Kidney (tissue), 14 donors: ENCODE measurements around the gene TMEM130. TPM values are rescaled to one million over a fixed set of nuclear protein-coding genes. Genes with fewer than 3 reads are reported as not detected.

ENCODE experiments used
- DNase-seq, 5 donors: peaks; one replicate each; pipeline ENCODE4 v3.0.0-alpha.2; 2013 to 2020
- FAIRE-seq: peaks from 2 replicates; lab custom pipeline; 2012; peaks lifted over from hg19 to GRCh38; lab: Jason Lieb, UNC
- H3K27ac ChIP-seq, 2 donors: one replicate each; pipeline ENCODE4 v1.7.0; 2013; ENCODE audit warnings: low read depth in 2 of 2, low read length in 2 of 2, inconsistent platforms in 1 of 2
- H3K27me3 ChIP-seq: one replicate; pipeline ENCODE4 v1.7.1; 2013; ENCODE audit warnings: low read length, inconsistent platforms; ENCODE audit not compliant: control insufficient read depth, insufficient read depth
- H3K36me3 ChIP-seq, 3 donors: one replicate each; pipeline versions ENCODE4 v1.7.0 to v1.7.1; 2013; ENCODE audit warnings: low read length in 3 of 3, control low read depth in 1 of 3, inconsistent platforms in 1 of 3; ENCODE audit not compliant: insufficient read depth in 3 of 3, control insufficient read depth in 2 of 3
- H3K4me1 ChIP-seq, 3 donors: one replicate each; pipeline versions ENCODE4 v1.7.0 to v1.7.1; 2013; ENCODE audit warnings: low read length in 3 of 3, inconsistent platforms in 1 of 3, low read depth in 1 of 3; ENCODE audit not compliant: control insufficient read depth in 2 of 3, insufficient read depth in 2 of 3
- H3K4me3 ChIP-seq, 3 donors: one replicate each; pipeline versions ENCODE4 v1.7.0 to v1.8.1; 2013; ENCODE audit warnings: low read length in 3 of 3, control low read depth in 1 of 3, inconsistent platforms in 1 of 3
- H3K9ac ChIP-seq, 3 donors: one replicate each; pipeline versions ENCODE4 v1.7.0 to v1.7.1; 2013; ENCODE audit warnings: low read length in 3 of 3, control low read depth in 1 of 3, inconsistent platforms in 1 of 3
- H3K9me3 ChIP-seq, 3 donors: one replicate each; pipeline versions ENCODE4 v1.7.0 to v1.7.1; 2013; ENCODE audit warnings: low read length in 3 of 3, control low read depth in 1 of 3, inconsistent platforms in 1 of 3; ENCODE audit not compliant: control insufficient read depth in 2 of 3, insufficient read depth in 1 of 3
- intact Hi-C: fragments of 100-400 bp; cut with DNase I; formaldehyde crosslinking; loops from one replicate; pipeline ENCODE4 v1.11.1; 2022
- polyA plus RNA-seq: library from polyadenylated mRNA; stranded (reverse); fragments of 350-450 nt; fragmentation: Illumina TruSeq; extraction: RNeasy Lipid Tissue Mini Kit (QIAGEN cat#74804); gene quantifications from one replicate; pipeline ENCODE4 v1.2.3, GENCODE V29; 2014; ENCODE audit warnings: low read depth, low replicate concordance; ENCODE audit not compliant: insufficient read depth
- total RNA-seq: library from RNA; stranded (reverse); fragmentation: NEBNext Ultra II Directional; extraction: Animal tissue kit (Norgen Biotek cat#: 25700); gene quantifications from one replicate; pipeline ENCODE4 v1.2.1, GENCODE V29; 2021
- TF ChIP-seq, protein P1 (sequence below): IDR thresholded peaks from 3 replicates; pipeline ENCODE4 v1.5.1; 2012; ENCODE audit warnings: mild to moderate bottlenecking, moderate library complexity, borderline replicate concordance; ENCODE audit not compliant: insufficient read depth; ENCODE audit errors: extremely low read depth
- donor health status: control.
- donor health status: control.
- donor health status: control.
- donor health status: control.
- donor health status: control.
- donor health status: DM: yes; HTN: yes; CAD: no.
- donor health status: Normal renal cell carcinoma (clear cell type).

Gene TMEM130
- total and polyA plus RNA-seq, 2 donors from 2014 or later: 5.0 to 12.9 TPM

- TF ChIP-seq, protein P1, sequence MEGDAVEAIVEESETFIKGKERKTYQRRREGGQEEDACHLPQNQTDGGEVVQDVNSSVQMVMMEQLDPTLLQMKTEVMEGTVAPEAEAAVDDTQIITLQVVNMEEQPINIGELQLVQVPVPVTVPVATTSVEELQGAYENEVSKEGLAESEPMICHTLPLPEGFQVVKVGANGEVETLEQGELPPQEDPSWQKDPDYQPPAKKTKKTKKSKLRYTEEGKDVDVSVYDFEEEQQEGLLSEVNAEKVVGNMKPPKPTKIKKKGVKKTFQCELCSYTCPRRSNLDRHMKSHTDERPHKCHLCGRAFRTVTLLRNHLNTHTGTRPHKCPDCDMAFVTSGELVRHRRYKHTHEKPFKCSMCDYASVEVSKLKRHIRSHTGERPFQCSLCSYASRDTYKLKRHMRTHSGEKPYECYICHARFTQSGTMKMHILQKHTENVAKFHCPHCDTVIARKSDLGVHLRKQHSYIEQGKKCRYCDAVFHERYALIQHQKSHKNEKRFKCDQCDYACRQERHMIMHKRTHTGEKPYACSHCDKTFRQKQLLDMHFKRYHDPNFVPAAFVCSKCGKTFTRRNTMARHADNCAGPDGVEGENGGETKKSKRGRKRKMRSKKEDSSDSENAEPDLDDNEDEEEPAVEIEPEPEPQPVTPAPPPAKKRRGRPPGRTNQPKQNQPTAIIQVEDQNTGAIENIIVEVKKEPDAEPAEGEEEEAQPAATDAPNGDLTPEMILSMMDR: no peak
- H3K9ac ChIP-seq: no peak overlapping the region
- DNase-seq: no peak
- H3K4me1 ChIP-seq: peaks cover 0 to 3% (median 0%) of the 10 kb centered on the region in 3 donors
- no peak overlapping the region for H3K27ac ChIP-seq
- no peaks in the 10 kb centered on the region for H3K36me3 ChIP-seq
- no peak for FAIRE-seq
- intact Hi-C loops: no loop called here
- peaks cover 2% of the 10 kb centered on the region for H3K27me3 ChIP-seq
- H3K4me3 ChIP-seq: no peak overlapping the region
- H3K9me3 ChIP-seq: no peaks in the 10 kb centered on the region
Observed at GRCh38 chr7:98863601-98864000, 6.2 kb downstream of the TMEM130 start.

DNA sequence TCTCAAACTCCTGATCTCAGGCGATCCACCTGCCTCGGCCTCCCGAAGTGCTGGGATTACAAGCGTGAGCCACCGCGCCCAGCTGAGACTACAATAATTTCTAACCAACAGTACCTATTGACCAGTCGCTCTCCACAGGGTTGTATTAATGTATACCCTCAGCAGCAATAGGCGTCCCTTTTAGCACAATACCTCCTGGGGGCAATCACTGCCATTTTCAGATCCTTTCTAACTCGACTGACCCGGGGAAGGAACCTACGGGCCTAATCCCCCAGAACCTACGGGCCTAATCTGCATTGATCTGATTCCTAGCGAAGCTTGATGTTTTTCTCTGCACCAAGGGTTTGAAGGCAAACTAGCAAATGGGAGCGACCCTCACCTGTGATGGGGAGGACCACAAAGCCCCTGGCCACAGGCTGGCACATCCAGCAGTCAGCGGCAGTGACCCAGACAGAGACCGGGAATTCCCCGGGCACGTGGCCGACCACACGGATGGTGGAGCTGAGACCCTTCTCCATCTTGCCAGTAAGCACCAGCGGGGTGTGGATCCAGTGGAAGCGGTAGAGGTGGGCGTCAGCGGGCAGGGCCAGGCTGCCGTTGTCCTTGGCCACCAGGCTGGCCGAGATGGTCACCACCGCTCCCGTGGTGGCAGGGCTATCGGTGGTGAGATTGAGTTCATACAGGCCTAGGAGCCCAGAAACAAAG, 6.9 kb downstream of the TMEM130 start:
- Histone ChIP-seq H3K27ac (no peak overlapping the region), H3K9me3 (no peaks in the 10 kb centered on the region), H3K9ac (no peak overlapping the region), H3K36me3 (no peaks in the 10 kb centered on the region), H3K4me1 (peaks cover 0 to 3% (median 0%) of the 10 kb centered on the region in 3 donors), H3K27me3 (no peaks in the 10 kb centered on the region), H3K4me3 (no peak overlapping the region)
- peak in 1 of 5 donors; percentile 54 for DNase-seq
- intact Hi-C loops: no loop called here
- TF ChIP-seq, protein P1: no peak
- FAIRE-seq: no peak

DNA sequence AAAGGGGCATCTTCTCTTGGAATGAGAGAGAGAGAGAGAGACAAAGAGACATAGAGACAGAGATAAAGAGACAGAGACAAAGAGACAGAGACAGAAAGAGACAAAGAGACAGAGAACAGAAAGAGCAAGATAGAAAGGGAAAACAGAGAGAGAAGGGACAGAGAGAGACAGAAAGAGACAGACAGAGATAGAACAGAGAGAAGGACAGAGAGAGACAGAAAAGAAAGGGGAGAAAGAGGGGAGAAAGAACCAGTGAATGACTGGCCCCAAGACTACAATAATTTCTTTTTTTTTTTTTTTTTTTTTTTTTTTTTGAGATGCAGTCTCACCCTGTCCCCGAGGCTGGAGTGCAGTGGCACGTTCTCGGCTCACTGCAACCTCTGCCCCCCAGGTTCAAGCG, 7.6 kb downstream of the TMEM130 start:
- H3K27ac ChIP-seq: no peak overlapping the region
- H3K4me1 ChIP-seq: peaks cover 0 to 2% (median 0%) of the 10 kb centered on the region in 3 donors
- no peak overlapping the region for H3K4me3 ChIP-seq
- intact Hi-C loops: no loop called here
- no peak for DNase-seq
- H3K9me3 ChIP-seq: no peaks in the 10 kb centered on the region
- H3K27me3 ChIP-seq: no peaks in the 10 kb centered on the region
- TF ChIP-seq, protein P1: no peak
- no peaks in the 10 kb centered on the region for H3K36me3 ChIP-seq
- no peak for FAIRE-seq
- H3K9ac ChIP-seq: no peak overlapping the region
